NCI-H226 (cell line): ENCODE results near the gene KCNE4.

Source experiments
- DNase-seq: peaks from one replicate; pipeline ENCODE4 v3.0.0-alpha.2; 2015

KCNE4 gene

DNA sequence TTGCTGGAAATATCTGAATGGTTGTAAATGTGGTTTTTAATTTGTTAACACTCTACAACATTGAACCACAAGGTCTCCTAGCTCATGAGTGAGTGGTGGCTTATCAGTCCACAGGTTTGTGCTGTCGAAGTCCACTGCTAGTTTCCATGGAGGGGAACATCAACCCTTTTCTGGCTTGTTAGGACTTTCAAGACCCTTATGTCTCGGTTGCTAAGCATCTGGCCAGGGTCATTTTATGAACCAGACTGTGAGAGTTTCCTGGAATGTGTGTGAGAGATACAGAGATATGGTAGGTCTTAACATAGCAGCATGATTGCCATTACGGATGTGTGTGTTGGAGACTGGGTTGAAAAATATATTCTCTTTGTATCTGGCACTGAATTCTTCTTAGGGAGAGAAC, 36.9 kb downstream of the KCNE4 start:
- no peak for DNase-seq

DNA sequence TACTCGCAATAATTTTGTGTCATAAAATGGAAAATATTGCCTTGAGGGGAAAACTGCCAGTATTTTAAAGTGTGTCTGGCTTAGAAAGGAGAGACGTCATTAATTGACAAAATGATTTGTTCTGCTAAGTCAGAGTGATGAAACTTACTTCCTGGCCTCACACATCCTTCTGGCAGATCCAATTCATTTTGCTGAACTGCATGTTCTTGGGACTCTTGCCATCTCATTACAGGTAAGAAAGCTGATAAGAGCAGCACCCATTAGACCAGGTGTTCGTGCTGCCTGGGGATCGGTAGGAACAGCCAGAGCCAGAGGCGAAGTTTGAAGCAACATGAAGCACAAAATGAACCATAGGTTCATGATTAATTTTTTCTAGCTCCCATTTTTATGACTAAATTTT, 38.0 kb downstream of the KCNE4 start:
- no peak for DNase-seq

GRCh38 chr2:223090540-223091235, 38.7 kb downstream of the KCNE4 start:
- DNase-seq = no peak

DNA sequence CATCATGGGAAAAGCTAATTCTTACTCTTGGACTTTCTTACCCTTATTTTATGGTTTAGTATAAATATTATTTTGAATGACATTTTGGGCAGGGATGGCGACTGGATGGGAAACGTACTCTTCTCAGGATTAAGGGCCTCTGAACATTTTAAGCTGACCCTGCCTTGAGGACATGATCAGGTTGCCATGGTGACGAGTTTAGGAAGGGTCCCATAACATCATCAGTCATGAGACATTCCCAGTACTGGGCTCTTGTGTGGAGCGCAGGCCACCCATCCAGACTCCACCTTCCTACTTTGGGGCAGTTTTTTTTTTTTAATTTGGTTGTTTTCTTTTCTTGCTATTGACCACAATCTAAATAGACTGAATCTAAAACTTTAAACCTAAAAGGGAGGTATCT, 40.7 kb downstream of the KCNE4 start:
- no peak for DNase-seq

- peak; percentile 77 for DNase-seq
Measured at GRCh38 chr2:223093436-223094241, 41.6 kb downstream of the KCNE4 start.

DNA sequence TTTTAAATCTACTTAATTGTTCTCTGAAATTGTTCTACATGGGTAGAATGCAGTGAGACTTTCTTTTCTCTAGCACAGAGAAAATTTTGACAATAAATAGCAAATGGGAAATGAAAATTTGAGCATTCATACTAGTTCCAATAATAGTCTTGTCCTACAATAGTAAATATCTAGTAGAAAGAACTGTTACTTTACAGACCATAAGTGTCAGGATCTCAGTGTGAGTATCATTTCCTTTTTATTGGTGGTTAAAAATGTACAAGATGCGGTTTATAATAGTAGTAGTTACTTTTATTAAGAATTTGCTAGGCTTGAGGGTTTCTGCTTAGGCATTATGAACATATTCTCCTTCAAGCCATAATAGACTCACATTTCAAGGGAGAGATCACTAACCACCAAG, 43.2 kb downstream of the KCNE4 start:
- DNase-seq = no peak

- no peak for DNase-seq
Measured at GRCh38 chr2:223096235-223096970, 44.4 kb downstream of the KCNE4 start.

GRCh38 chr2:223097888-223098383, 45.9 kb downstream of the KCNE4 start:
- no peak for DNase-seq

- DNase-seq = no peak
Measured at GRCh38 chr2:223099561-223099960, 47.6 kb downstream of the KCNE4 start.

DNA sequence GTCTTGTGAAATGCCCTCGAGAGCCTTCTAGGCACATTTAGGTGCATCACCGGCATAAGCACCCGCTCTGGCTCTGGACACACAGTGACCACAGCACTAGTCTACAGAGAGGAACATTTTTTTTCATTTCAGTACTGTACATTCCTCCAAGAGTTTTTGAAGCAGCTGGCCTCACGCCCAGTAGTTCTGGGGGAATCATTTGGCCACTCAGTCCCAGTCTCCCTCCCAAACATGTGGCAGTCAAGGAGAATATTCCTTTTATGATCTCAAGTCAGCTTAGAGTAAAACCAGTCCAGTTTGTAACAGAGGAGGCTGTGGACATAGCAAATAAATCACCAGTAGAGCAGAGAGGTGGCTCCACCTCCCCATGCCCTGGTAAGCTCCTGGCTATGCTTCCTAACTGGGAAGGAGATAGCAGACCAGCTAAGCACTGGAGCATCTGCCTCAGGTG, 48.1 kb downstream of the KCNE4 start:
- peak; percentile 9 for DNase-seq

- DNase-seq = peak; percentile 36
Measured at GRCh38 chr2:223101340-223102039, 49.5 kb downstream of the KCNE4 start.

- no peak for DNase-seq
Measured at GRCh38 chr2:223102040-223102400, 50.0 kb downstream of the KCNE4 start.

DNA sequence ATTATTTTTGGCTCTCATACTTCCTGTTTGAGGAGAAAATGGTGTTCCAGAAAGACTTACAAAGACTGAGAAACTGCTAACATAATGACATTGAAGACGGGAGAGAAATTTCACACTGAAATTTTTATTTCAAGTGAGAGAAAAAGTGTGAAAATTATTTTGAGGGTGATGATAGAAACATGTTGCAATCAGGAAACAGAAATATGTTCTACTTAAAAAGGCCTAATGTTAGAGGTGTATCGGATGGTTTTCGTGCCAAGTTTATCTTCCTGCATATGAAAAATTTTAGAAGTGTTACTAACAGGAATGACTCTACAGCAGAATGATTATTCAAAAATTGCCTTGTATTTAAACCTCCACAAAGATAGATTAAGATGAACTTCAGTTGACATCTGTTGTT, 50.5 kb downstream of the KCNE4 start:
- no peak for DNase-seq

- DNase-seq = no peak
Measured at GRCh38 chr2:223104336-223105132, 52.5 kb downstream of the KCNE4 start.
